Psoas muscle (tissue), 8 donors: ENCODE measurements around the gene C6orf163. TPM values are rescaled to one million over a fixed set of nuclear protein-coding genes. Genes with fewer than 3 reads are reported as not detected.

Source experiments
- ATAC-seq, 4 donors: fragments of 200-7000 bp; cut with Tn5 transposase; one replicate each; pipeline ENCODE4 v1.9.1; 2020; ENCODE audit warnings: moderate library complexity in 3 of 4, mild to moderate bottlenecking in 2 of 4
- DNase-seq, 2 donors: peaks; one replicate each; pipeline ENCODE4 v3.0.0-alpha.2; 2020
- H3K27ac ChIP-seq: fragments of 200-600 bp; one replicate; pipeline ENCODE4 v1.8.0; 2022
- H3K27me3 ChIP-seq, 3 donors: fragments of 200-600 bp in 1 of 3; one replicate each; pipeline versions ENCODE4 v1.6.1 to v1.8.0; 2013 to 2022; ENCODE audit warnings: low read length in 2 of 3, mild to moderate bottlenecking in 2 of 3, moderate library complexity in 1 of 3; ENCODE audit not compliant: insufficient read depth in 3 of 3
- H3K36me3 ChIP-seq, 2 donors: fragments of 200-600 bp in 1 of 2; one replicate each; pipeline versions ENCODE4 v1.6.1 to v1.8.0; 2013 to 2022; ENCODE audit warnings: low read depth in 1 of 2, mild to moderate bottlenecking in 1 of 2, moderate library complexity in 1 of 2; ENCODE audit not compliant: insufficient read depth in 1 of 2
- H3K4me1 ChIP-seq: fragments of 200-600 bp; one replicate; pipeline ENCODE4 v1.8.0; 2022
- H3K4me3 ChIP-seq: fragments of 200-600 bp; one replicate; pipeline ENCODE4 v1.8.0; 2022; ENCODE audit warnings: mild to moderate bottlenecking
- H3K9me3 ChIP-seq: fragments of 200-600 bp; one replicate; pipeline ENCODE4 v1.8.0; 2022
- WGBS, 3 donors: extraction: QIAGEN DNeasy Blood & Tissue Kit; methylation state at CpG; one replicate each; pipeline versions ENCODE4 v1.1.6 to v1.1.7; 2013; 5-methylcytosine and 5-hydroxymethylcytosine counted together
- intact Hi-C, 2 donors: fragments of 100-400 bp; cut with DNase I; formaldehyde crosslinking; loops; one replicate each; pipeline versions ENCODE4 v1.11.0 to v1.14.2; 2022
- polyA plus RNA-seq, 3 donors: library from polyadenylated mRNA; stranded (reverse); fragments of 200-250 nt; gene quantifications; one replicate each; pipeline ENCODE4 v1.2.3, GENCODE V29; 2013
- total RNA-seq, 4 donors: library from RNA; stranded (reverse); fragmentation: NEBNext Ultra II Directional in 2 of 4; extraction: Animal tissue kit (Norgen Biotek cat#: 25700) in 2 of 4; gene quantifications; one replicate each; pipeline versions ENCODE4 v1.2.1 to v1.2.4, GENCODE V29; 2021 to 2023
- TF ChIP-seq, protein P1 (sequence below): fragments of 200-600 bp; IDR thresholded peaks from one replicate; pipeline ENCODE4 v1.8.0; 2022; ENCODE audit warnings: antibody characterized with exemption
- donor health status: healthy with polysubstance abuse.
- donor health status: DM: no; HTN: no; CAD: no; lungs with moderate emphysema.
- donor health status: Bipolar disorder and iron deficiency.
- donor health status: healthy.
- donor health status: DM: yes; HTN: yes; CAD: no.
- donor health status: DM: no; HTN: no; CAD: no.
- donor health status: DM: no; HTN: no; CAD: no.
- donor health status: DM: yes; HTN: yes; CAD: no.

Gene C6orf163
- total and polyA plus RNA-seq, 7 donors: 0.22 to 1.4 (median 0.41) TPM

DNA sequence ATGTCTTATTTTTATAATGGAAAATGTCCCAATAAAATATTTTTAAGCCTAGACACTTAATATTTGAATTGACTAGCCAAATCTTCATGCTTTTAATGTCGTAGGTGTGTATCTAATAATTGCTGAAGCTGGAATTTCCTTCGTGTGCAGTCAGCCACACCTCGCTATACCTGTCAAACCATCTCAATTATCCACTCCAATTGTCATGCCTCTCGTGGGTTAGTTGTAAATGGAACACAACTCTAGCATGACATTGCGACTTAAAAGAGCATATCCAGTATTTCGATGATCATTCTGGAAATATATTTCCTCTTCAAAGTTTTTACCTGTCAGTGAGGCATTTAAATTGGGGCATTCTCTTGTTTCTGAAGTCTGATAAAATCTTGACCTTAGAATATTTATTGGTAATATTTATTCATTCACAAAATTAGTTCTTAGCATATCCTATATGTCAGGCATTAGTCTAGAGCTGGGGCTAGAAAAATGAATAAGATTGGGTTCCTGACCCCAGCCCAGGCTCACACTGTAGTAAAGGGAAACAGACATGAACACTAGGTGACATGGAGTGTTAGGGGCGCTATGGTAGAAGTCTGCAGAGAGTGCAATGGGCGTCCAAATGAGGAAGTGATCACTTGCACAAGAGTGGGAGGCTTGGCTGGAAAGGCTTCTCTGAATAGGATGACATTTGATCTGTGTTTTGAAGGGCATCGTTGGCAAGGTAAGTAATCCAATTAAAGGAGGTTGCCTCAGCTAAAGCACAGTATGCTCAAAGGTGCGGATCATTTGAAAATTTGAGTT is 52.2 kb downstream of the C6orf163 start:
- no peak for ATAC-seq
- TF ChIP-seq, protein P1, sequence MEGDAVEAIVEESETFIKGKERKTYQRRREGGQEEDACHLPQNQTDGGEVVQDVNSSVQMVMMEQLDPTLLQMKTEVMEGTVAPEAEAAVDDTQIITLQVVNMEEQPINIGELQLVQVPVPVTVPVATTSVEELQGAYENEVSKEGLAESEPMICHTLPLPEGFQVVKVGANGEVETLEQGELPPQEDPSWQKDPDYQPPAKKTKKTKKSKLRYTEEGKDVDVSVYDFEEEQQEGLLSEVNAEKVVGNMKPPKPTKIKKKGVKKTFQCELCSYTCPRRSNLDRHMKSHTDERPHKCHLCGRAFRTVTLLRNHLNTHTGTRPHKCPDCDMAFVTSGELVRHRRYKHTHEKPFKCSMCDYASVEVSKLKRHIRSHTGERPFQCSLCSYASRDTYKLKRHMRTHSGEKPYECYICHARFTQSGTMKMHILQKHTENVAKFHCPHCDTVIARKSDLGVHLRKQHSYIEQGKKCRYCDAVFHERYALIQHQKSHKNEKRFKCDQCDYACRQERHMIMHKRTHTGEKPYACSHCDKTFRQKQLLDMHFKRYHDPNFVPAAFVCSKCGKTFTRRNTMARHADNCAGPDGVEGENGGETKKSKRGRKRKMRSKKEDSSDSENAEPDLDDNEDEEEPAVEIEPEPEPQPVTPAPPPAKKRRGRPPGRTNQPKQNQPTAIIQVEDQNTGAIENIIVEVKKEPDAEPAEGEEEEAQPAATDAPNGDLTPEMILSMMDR: no peak
- no peaks in the 10 kb centered on the region for H3K4me1 ChIP-seq
- intact Hi-C loops: no loop called here
- 69 to 78% (median 75%) methylated on average over 10 of the region's 10 CpGs for WGBS, 3 donors
- no peaks in the 10 kb centered on the region for H3K27me3 ChIP-seq
- no peaks in the 10 kb centered on the region for H3K36me3 ChIP-seq
- H3K4me3 ChIP-seq: no peak overlapping the region
- no peaks in the 10 kb centered on the region for H3K9me3 ChIP-seq
- no peak for DNase-seq
- H3K27ac ChIP-seq: no peak overlapping the region

DNA sequence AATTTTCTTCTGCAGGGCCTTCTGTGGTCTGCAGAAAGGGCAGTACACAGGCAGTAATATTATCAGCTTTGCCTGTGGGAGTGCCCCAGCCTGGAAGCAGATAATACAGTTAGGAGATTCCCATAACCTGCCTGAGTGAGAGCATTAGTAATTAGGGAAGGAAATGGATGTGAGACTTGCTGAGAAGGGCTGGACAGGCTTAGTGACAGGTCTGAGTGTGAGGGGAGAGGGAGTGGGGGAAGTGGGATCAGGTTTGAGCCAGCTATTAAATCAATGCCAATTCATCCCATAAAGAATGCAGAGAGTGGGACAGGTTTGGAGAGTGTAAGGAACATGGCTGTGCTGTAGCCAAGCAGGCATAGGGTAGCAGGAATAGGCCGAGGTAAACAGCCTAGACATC is 53.0 kb downstream of the C6orf163 start:
- H3K27me3 ChIP-seq: no peaks in the 10 kb centered on the region
- 62 to 89% (median 74%) methylated on average over 1 of the region's 1 CpG for WGBS, 3 donors
- TF ChIP-seq, protein P1: no peak
- no peak overlapping the region for H3K27ac ChIP-seq
- H3K9me3 ChIP-seq: no peaks in the 10 kb centered on the region
- DNase-seq: no peak
- H3K36me3 ChIP-seq: no peaks in the 10 kb centered on the region
- intact Hi-C loops: no loop called here
- no peaks in the 10 kb centered on the region for H3K4me1 ChIP-seq
- no peak overlapping the region for H3K4me3 ChIP-seq
- no peak for ATAC-seq

DNA sequence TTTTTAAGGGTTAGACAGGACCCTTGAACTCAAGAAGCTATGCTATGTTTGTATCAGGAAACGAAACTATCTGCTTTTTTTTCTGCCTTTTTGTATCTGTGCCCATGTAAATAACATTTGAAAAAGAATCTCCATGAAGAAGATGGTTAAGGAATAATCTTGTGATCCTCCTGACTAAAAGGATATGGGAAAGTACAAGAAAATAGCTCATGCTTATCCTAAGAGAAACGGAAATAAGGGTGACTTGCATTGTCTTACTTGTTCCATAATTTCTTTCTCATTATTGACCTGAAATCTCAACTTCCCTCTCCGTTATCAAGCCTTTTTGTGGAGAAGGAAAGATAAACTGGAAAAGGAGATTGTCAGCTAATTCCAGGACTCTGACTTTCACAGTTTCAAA is 57.2 kb downstream of the C6orf163 start:
- WGBS, 3 donors: 79 to 83% (median 81%) methylated on average over 3 of the region's 3 CpGs
- no peaks in the 10 kb centered on the region for H3K9me3 ChIP-seq
- H3K4me1 ChIP-seq: no peaks in the 10 kb centered on the region
- H3K4me3 ChIP-seq: no peak overlapping the region
- ATAC-seq (no peak), DNase-seq (no peak)
- H3K36me3 ChIP-seq: no peaks in the 10 kb centered on the region
- intact Hi-C loops: no loop called here
- no peak overlapping the region for H3K27ac ChIP-seq
- H3K27me3 ChIP-seq: no peaks in the 10 kb centered on the region
- TF ChIP-seq, protein P1: no peak

DNA sequence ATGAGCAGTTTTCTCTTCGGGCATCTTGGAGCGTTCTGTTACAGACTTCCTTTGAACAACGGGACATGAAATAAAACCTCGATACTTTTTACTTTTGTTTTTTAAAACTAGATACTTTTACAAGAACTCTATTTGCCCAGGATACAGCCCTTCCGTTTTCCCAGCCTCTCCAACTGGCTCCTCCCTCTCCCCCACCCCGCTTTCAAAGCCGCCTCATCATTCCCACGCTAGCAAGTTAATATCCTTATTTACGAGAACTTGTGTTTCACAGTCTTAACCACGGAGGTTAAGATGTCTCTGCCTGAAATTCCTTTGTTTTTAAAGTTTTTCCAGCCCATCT is 62.9 kb downstream of the C6orf163 start:
- DNase-seq (no peak), ATAC-seq (peak; percentile 16 to 47 (median 21))
- intact Hi-C loops: loop anchor here in 1 of 2 donors (5.0 kb wide), 1 partner anchor 65 kb away; the partner anchor contains the start of gene SLC35A1
- Histone ChIP-seq H3K4me3 (peak overlapping the region; percentile 80), H3K27me3 (no peaks in the 10 kb centered on the region), H3K27ac (peak overlapping the region; percentile 62), H3K36me3 (no peaks in the 10 kb centered on the region), H3K4me1 (peaks cover 3% of the 10 kb centered on the region), H3K9me3 (no peaks in the 10 kb centered on the region)
- TF ChIP-seq, protein P1: no peak
- WGBS, 3 donors: 0% methylated on average over 10 of the region's 10 CpGs
